Testis (tissue), 3 donors: ENCODE data around the gene RAB13. TPM values are rescaled to one million over a fixed set of nuclear protein-coding genes. Genes with fewer than 3 reads are reported as not detected.

Source experiments
- DNase-seq: peaks from one replicate; pipeline ENCODE4 v3.0.0-alpha.2; 2019
- H3K27ac ChIP-seq, 2 donors: fragments of 200-600 bp; sonication (generic); one replicate each; pipeline ENCODE4 v1.5.1; 2019
- H3K27me3 ChIP-seq: fragments of 200-600 bp; sonication (generic); one replicate; pipeline ENCODE4 v1.5.1; 2019
- H3K36me3 ChIP-seq: fragments of 200-600 bp; sonication (generic); one replicate; pipeline ENCODE4 v1.5.1; 2017; ENCODE audit warnings: low read depth; ENCODE audit errors: missing control alignments
- H3K4me1 ChIP-seq: fragments of 200-600 bp; sonication (generic); one replicate; pipeline ENCODE4 v1.5.1; 2019
- H3K4me3 ChIP-seq, 2 donors: fragments of 200-600 bp; sonication (generic); one replicate each; pipeline ENCODE4 v1.5.1; 2017 to 2019
- H3K9me3 ChIP-seq: fragments of 200-600 bp; sonication (generic); one replicate; pipeline ENCODE4 v1.5.1; 2017
- POLR2A ChIP-seq: fragments of 450-650 bp; IDR thresholded peaks from one replicate; pipeline ENCODE4 v1.6.1; 2017; ENCODE audit warnings: antibody characterized with exemption, mild to moderate bottlenecking, moderate library complexity
- WGBS, 2 donors: methylation state at CpG; one replicate each; pipeline ENCODE4 v1.1.5; 2018; 5-methylcytosine and 5-hydroxymethylcytosine counted together
- intact Hi-C: fragments of 100-400 bp; cut with DNase I; formaldehyde crosslinking; loops from one replicate; pipeline ENCODE4 v1.15.1; 2023; ENCODE audit warnings: low total_unique reads
- polyA plus RNA-seq: library from polyadenylated mRNA; stranded (reverse); fragments of 350-450 nt; fragmentation: Illumina TruSeq; extraction: RNeasy Lipid Tissue Mini Kit (QIAGEN cat#74804); gene quantifications from one replicate; pipeline ENCODE4 v1.2.3, GENCODE V29; 2014; ENCODE audit warnings: low read depth, low replicate concordance; ENCODE audit not compliant: insufficient read depth
- total RNA-seq, 2 donors: library from RNA; depleted of rRNA; stranded (reverse); fragments of >200 nt; gene quantifications; one replicate each; pipeline ENCODE4 v1.2.3, GENCODE V29; 2016
- TF ChIP-seq, protein P1 (sequence below), 3 experiments: fragments of 450-650 bp in 2 of 3; fragments of 200-600 bp in 1 of 3; sonication (generic) in 1 of 3; IDR thresholded peaks; one replicate each; pipeline ENCODE4 v1.5.1; 2016 to 2019; ENCODE audit warnings: antibody characterized with exemption in 3 of 3, mild to moderate bottlenecking in 2 of 3, moderate library complexity in 1 of 3

The RAB13 gene
- total and polyA plus RNA-seq, 3 donors from 2014 or later: 37.6 to 82.8 (median 45.2) TPM

DNA sequence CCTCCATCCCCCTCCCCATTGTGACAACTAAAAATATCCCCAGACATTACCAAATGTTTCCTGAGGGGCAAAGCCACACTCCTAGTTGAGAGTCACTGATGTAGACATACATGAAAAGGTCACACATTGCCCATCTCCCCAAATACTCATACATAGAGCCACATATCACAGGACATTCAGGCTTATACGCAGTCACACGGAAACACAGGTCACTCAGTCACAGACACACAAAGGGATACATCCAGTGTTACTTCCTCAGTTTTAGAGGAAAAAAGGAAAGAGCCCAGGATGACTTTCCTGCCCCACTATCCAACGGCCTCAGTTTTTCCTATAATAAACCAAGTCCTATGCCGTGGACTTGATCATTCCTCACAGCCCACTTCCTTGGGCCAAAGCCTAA lies 24.7 kb downstream of the RAB13 start:
- no peaks in the 10 kb centered on the region for H3K27me3 ChIP-seq
- TF ChIP-seq POLR2A: no peak
- TF ChIP-seq, protein P1, sequence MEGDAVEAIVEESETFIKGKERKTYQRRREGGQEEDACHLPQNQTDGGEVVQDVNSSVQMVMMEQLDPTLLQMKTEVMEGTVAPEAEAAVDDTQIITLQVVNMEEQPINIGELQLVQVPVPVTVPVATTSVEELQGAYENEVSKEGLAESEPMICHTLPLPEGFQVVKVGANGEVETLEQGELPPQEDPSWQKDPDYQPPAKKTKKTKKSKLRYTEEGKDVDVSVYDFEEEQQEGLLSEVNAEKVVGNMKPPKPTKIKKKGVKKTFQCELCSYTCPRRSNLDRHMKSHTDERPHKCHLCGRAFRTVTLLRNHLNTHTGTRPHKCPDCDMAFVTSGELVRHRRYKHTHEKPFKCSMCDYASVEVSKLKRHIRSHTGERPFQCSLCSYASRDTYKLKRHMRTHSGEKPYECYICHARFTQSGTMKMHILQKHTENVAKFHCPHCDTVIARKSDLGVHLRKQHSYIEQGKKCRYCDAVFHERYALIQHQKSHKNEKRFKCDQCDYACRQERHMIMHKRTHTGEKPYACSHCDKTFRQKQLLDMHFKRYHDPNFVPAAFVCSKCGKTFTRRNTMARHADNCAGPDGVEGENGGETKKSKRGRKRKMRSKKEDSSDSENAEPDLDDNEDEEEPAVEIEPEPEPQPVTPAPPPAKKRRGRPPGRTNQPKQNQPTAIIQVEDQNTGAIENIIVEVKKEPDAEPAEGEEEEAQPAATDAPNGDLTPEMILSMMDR (IDR thresholded peaks at IDR 0.05): no peak
- WGBS, 2 donors: 79 to 82% methylated on average over 4 of the region's 4 CpGs
- no peaks in the 10 kb centered on the region for H3K36me3 ChIP-seq
- no peaks in the 10 kb centered on the region for H3K9me3 ChIP-seq
- DNase-seq: no peak
- no peak overlapping the region for H3K4me3 ChIP-seq
- H3K27ac ChIP-seq: peak overlapping the region in 1 of 2 donors; percentile 98
- intact Hi-C loops: no loop called here
- H3K4me1 ChIP-seq: peaks cover 52% of the 10 kb centered on the region

DNA sequence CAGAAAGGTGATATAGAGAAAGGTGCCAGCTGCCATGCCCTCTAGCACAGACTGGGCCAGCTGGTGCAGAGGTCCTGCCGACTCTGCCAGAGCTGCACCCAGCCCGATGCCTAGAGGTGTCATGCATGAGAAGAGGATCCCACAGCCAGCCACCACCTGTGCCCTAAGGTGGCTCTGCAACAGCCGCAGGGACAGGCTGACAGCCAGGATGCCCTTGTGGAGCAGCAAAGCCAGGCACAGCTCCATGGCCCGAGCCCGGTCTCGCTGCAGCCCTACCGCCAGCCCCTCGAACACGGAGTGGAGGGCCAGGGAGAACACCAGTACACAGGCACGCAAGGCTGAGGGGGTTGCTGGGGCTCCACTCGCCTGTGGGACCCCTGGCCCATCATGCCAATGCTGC lies 25.9 kb downstream of the RAB13 start:
- peak overlapping the region; percentile 76 to 96 for H3K27ac ChIP-seq

DNA sequence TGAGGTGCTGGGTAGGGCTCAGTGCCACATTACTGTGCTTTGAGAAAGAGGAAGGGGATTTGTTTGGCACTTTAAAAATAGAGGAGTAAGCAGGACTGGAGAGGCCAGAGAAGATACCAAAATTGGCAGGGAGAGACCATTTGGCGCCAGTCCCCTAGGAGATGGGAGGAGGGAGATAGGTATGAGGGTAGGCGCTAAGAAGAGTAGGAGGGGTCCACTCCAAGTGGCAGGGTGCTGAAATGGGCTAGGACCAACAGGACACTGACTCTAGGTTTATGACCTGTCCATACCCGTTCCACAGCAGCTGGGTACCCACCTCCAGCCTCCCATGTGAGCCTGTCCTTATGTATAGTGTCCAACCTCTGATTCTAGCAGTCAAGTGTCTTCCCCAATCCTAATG lies 26.7 kb downstream of the RAB13 start:
- Histone ChIP-seq H3K9me3 (no peaks in the 10 kb centered on the region), H3K36me3 (no peaks in the 10 kb centered on the region), H3K27me3 (no peaks in the 10 kb centered on the region), H3K4me3 (no peak overlapping the region), H3K4me1 (peaks cover 48% of the 10 kb centered on the region), H3K27ac (peak overlapping the region; percentile 76 to 96)
- DNase-seq: no peak
- TF ChIP-seq POLR2A: no peak
- TF ChIP-seq, protein P1 (IDR thresholded peaks at IDR 0.05): no peak
- intact Hi-C loops: no loop called here
- 55 to 65% methylated on average over 3 of the region's 3 CpGs for WGBS, 2 donors

More for the DNA sequence above, 25.9 kb downstream of the RAB13 start:
- 91 to 93% methylated on average over 8 to 11 of the region's 11 CpGs for WGBS, 2 donors
- no peak for TF ChIP-seq POLR2A
- TF ChIP-seq, protein P1 (IDR thresholded peaks at IDR 0.05): no peak
- intact Hi-C loops: no loop called here
- Histone ChIP-seq H3K9me3 (no peaks in the 10 kb centered on the region), H3K4me1 (peaks cover 55% of the 10 kb centered on the region), H3K27me3 (no peaks in the 10 kb centered on the region), H3K36me3 (no peaks in the 10 kb centered on the region), H3K4me3 (no peak overlapping the region)
- DNase-seq: no peak

DNA sequence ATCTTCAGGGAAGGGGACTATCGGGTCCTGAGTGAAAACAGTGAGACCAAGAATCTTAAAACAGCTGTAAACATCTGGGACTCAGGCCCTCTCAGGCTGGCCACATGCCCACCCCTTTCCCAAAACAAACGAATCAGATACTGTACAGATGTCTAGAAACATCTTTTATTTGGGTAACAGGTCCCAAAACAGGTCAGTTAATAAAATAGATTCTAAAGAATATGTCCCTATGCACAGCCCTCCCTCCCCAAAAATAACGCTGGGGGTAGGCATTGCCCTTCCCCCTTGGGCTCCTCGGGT lies 27.2 kb downstream of the RAB13 start:
- TF ChIP-seq, protein P1 (IDR thresholded peaks at IDR 0.05): no peak
- no peak for TF ChIP-seq POLR2A
- peak overlapping the region; percentile 76 to 96 for H3K27ac ChIP-seq
- no peaks in the 10 kb centered on the region for H3K36me3 ChIP-seq
- no peaks in the 10 kb centered on the region for H3K27me3 ChIP-seq
- H3K4me1 ChIP-seq: peaks cover 44% of the 10 kb centered on the region
- peak overlapping the region; percentile 94 to 99 for H3K4me3 ChIP-seq
- H3K9me3 ChIP-seq: no peaks in the 10 kb centered on the region
- peak; percentile 33 for DNase-seq
- WGBS, 2 donors: 4 to 8% methylated on average over 4 of the region's 4 CpGs
- intact Hi-C loops: no loop called here

DNA sequence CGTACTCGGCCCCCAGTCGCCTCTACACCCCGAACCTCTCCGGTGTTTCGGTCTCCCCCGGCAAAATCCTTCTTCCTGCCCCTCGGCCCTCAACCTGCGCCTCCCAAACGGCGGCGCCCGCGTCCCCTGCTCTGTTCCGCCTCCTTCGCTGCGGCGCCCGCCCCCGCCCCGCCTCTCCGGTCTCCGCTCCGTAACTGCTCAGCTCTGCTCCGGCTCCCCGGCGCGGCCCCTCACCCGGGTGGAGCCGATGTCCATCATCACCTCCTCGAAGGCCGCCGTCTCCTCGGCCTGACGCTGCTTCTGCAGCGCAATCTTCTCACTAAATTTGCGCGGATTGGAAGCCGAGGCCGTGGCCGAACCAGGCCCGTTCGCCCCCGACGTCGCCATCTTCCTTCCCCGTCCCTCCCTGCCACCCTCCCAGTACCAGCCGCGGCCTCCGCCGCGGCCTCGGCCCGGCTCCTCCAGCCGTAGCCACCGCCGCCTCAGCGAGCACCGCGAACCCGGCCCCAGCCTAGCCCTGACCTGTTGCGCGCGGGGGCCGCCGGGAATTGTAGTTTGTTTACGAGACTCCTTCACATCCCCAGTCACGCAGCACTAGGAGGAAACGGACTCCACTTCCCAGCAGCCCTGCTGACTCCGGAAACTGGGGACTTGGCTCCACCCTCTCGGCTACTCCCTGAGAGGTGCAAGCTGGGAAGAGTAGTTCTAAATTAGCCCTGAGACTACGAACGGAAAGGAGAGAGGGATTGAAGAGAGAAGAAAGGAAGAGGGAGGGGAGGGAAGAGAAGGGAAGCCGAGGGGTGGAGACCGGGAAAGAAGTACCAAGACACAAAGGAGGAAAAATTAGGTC lies 27.8 kb downstream of the RAB13 start, which contains the start of gene CRTC2:
TSS of gene CRTC2 (minus strand) at position 502 of the 850 bp plus-strand sequence. CDS start at position 387, 115 bp downstream.
- H3K36me3 ChIP-seq: no peaks in the 10 kb centered on the region
- H3K4me1 ChIP-seq: peaks cover 44% of the 10 kb centered on the region

More for the DNA sequence above, 27.8 kb downstream of the RAB13 start, which contains the start of gene CRTC2:
- DNase-seq: peak; percentile 100
- H3K9me3 ChIP-seq: no peaks in the 10 kb centered on the region
- WGBS, 2 donors: 0 to 1% methylated on average over 42 to 72 of the region's 75 CpGs
- H3K27me3 ChIP-seq: no peaks in the 10 kb centered on the region
- intact Hi-C loops: no loop called here
- TF ChIP-seq, protein P1 (IDR thresholded peaks at IDR 0.05): no peak
- no peak for TF ChIP-seq POLR2A
- peak within 1 kb of the TSS; percentile 94 to 99 for H3K4me3 ChIP-seq
- peak within 1 kb of the TSS; percentile 94 to 96 for H3K27ac ChIP-seq
